OCI-LY7 (cell line): Measurements from ENCODE around the gene PDZRN3. TPM values are rescaled to one million over a fixed set of nuclear protein-coding genes. Genes with fewer than 3 reads are reported as not detected.

Experiments
- BruUV-seq: library from RNA; stranded (reverse); fragments of 400-500 nt; replicated peaks from 2 replicates; lab custom pipeline; 2021; lab: Mats Ljungman, UMichigan
- CTCF ChIA-PET: fragments of 300-600 bp; sonication (Branson Sonifier 250); formaldehyde crosslinking; loops from one replicate; lab custom pipeline; 2022; ENCODE audit warnings: antibody characterized with exemption; ENCODE audit not compliant: unreplicated experiment; lab: Charles Lee
- POLR2A ChIA-PET: fragments of 300-600 bp; sonication (Branson Sonifier 250); formaldehyde crosslinking; loops from one replicate; lab custom pipeline; 2022; ENCODE audit warnings: antibody characterized with exemption; lab: Charles Lee
- DNase-seq: peaks from one replicate; pipeline ENCODE4 v3.0.0-alpha.2; 2015; ENCODE audit warnings: low spot score
- H2AFZ ChIP-seq: fragments of 200-600 bp; sonication (generic), shearing (Covaris generic); 2 replicates; pipeline ENCODE4 v1.6.1; 2014; ENCODE audit warnings: mild to moderate bottlenecking, antibody characterized with exemption, low read length, moderate library complexity
- H3K27ac ChIP-seq: fragments of 200-600 bp; sonication (generic); 2 replicates; pipeline ENCODE4 v1.5.1; 2014; ENCODE audit warnings: mixed run types, low read depth, mild to moderate bottlenecking, moderate library complexity, low read length, inconsistent platforms; ENCODE audit not compliant: poor library complexity, severe bottlenecking
- H3K36me3 ChIP-seq: fragments of 200-600 bp; sonication (generic); 2 replicates; pipeline ENCODE4 v1.6.1; 2014; ENCODE audit warnings: mild to moderate bottlenecking, antibody characterized with exemption, low read length, moderate library complexity, mixed read lengths; ENCODE audit not compliant: insufficient read depth
- H3K4me1 ChIP-seq: fragments of 200-600 bp; sonication (generic); 2 replicates; pipeline ENCODE4 v1.5.1; 2014; ENCODE audit warnings: mild to moderate bottlenecking, low read length; ENCODE audit not compliant: insufficient read depth, poor library complexity, severe bottlenecking
- H3K4me2 ChIP-seq: fragments of 200-600 bp; sonication (generic); 2 replicates; pipeline ENCODE4 v1.6.1; 2014; ENCODE audit warnings: mild to moderate bottlenecking, low read length
- H3K4me3 ChIP-seq: fragments of 200-600 bp; sonication (generic); 2 replicates; pipeline ENCODE4 v1.5.1; 2014; ENCODE audit warnings: mild to moderate bottlenecking, low read depth, low read length; ENCODE audit not compliant: poor library complexity, severe bottlenecking
- H3K79me2 ChIP-seq: fragments of 200-600 bp; sonication (generic); 2 replicates; pipeline ENCODE4 v1.6.1; 2016; ENCODE audit warnings: low read depth, mild to moderate bottlenecking, low read length, moderate library complexity, mixed read lengths; ENCODE audit not compliant: insufficient read depth
- H3K9me2 ChIP-seq: fragments of 200-600 bp; sonication (generic); 2 replicates; pipeline ENCODE4 v1.6.1; 2016; ENCODE audit warnings: mild to moderate bottlenecking, low read length, mixed read lengths; ENCODE audit not compliant: insufficient read depth
- H3K9me3 ChIP-seq: fragments of 200-600 bp; sonication (generic); 2 replicates; pipeline ENCODE4 v1.6.1; 2014; ENCODE audit warnings: mild to moderate bottlenecking, mixed run types, low read length, mixed read lengths
- H4K20me1 ChIP-seq: fragments of 200-600 bp; sonication (generic); 2 replicates; pipeline ENCODE4 v1.6.1; 2014; ENCODE audit warnings: mild to moderate bottlenecking, antibody characterized with exemption, low read length, moderate library complexity, mixed read lengths; ENCODE audit not compliant: insufficient read depth
- CTCF ChIP-seq: fragments of 200-600 bp; sonication (generic); conservative IDR thresholded peaks from 2 replicates; pipeline ENCODE4 v1.5.1; 2014; ENCODE audit warnings: mild to moderate bottlenecking, antibody characterized with exemption, low read length, moderate library complexity, mixed read lengths
- EZH2phosphoT487 ChIP-seq: fragments of 200-600 bp; sonication (generic); IDR thresholded peaks from 2 replicates; pipeline ENCODE4 v1.6.1; 2018; ENCODE audit warnings: low read depth, borderline replicate concordance, mild to moderate bottlenecking, mixed run types, antibody characterized with exemption, low read length, moderate library complexity, mixed read lengths
- intact Hi-C: fragments of 100-400 bp; cut with micrococcal nuclease; formaldehyde crosslinking; loops from one replicate; pipeline ENCODE4 v1.10.0; 2022; ENCODE audit not compliant: unreplicated experiment
- total RNA-seq, 2 experiments: library from RNA; depleted of rRNA in 1 of 2; stranded (reverse); fragments of >200 nt in 1 of 2; shearing (Covaris generic) in 1 of 2; gene quantifications; 2 replicates each; pipeline ENCODE4 v1.2.3, GENCODE V29; 2014 to 2022

Gene PDZRN3
- total RNA-seq, 2 experiments from 2014 or later = 0.95 TPM; not detected in 1

- Histone ChIP-seq H3K4me1 (peaks cover 4% of the 10 kb centered on the region), H3K9me3 (no peaks in the 10 kb centered on the region), H2AFZ (no peak overlapping the region), H3K9me2 (no peaks in the 10 kb centered on the region), H3K4me3 (no peak overlapping the region), H3K79me2 (no peaks in the 10 kb centered on the region), H3K36me3 (no peaks in the 10 kb centered on the region), H4K20me1 (no peaks in the 10 kb centered on the region), H3K4me2 (no peak overlapping the region), H3K27ac (no peak overlapping the region)
- ChIA-PET POLR2A (interaction anchor here (0.7 kb wide), 1 partner anchor 1201 kb away, joined by 4 read pairs; no protein-coding TSS in a partner anchor), CTCF (no interaction called here)
- TF ChIP-seq CTCF (no peak), EZH2phosphoT487 (no peak)
- no peak for DNase-seq
- intact Hi-C loops = no loop called here
- no TSS peak for BruUV-seq
Observed at GRCh38 chr3:73470860-73471259, 153.9 kb downstream of the PDZRN3 start.

- Histone ChIP-seq H3K4me2 (no peak overlapping the region), H3K79me2 (no peaks in the 10 kb centered on the region), H3K4me1 (no peaks in the 10 kb centered on the region), H4K20me1 (no peaks in the 10 kb centered on the region), H3K4me3 (no peak overlapping the region), H3K27ac (no peak overlapping the region), H3K9me3 (no peaks in the 10 kb centered on the region), H2AFZ (no peak overlapping the region), H3K36me3 (no peaks in the 10 kb centered on the region), H3K9me2 (no peaks in the 10 kb centered on the region)
- POLR2A ChIA-PET = interaction anchor here (1.1 kb wide), 1 partner anchor 18 kb away, joined by 5 read pairs; no protein-coding TSS in a partner anchor
- DNase-seq = no peak
- intact Hi-C loops = no loop called here
- no TSS peak for BruUV-seq
- TF ChIP-seq CTCF = no peak
- no peak for TF ChIP-seq EZH2phosphoT487
- CTCF ChIA-PET = no interaction called here
Observed at GRCh38 chr3:73469331-73469730, 155.4 kb downstream of the PDZRN3 start.

GRCh38 chr3:73467211-73467610, 157.5 kb downstream of the PDZRN3 start:
- H3K4me3 ChIP-seq = no peak overlapping the region
- no peaks in the 10 kb centered on the region for H3K9me2 ChIP-seq
- no peaks in the 10 kb centered on the region for H3K9me3 ChIP-seq
- no peaks in the 10 kb centered on the region for H4K20me1 ChIP-seq
- no peaks in the 10 kb centered on the region for H3K36me3 ChIP-seq
- no peak for DNase-seq
- H2AFZ ChIP-seq = no peak overlapping the region
- POLR2A ChIA-PET = interaction anchor here (0.6 kb wide), 1 partner anchor 13 kb away, joined by 3 read pairs; no protein-coding TSS in a partner anchor
- no peak overlapping the region for H3K4me2 ChIP-seq
- no peaks in the 10 kb centered on the region for H3K4me1 ChIP-seq
- no peaks in the 10 kb centered on the region for H3K79me2 ChIP-seq
- H3K27ac ChIP-seq = no peak overlapping the region
- CTCF ChIA-PET = no interaction called here
- TF ChIP-seq CTCF = no peak
- TF ChIP-seq EZH2phosphoT487 = no peak
- intact Hi-C loops = no loop called here
- no TSS peak for BruUV-seq
